Measurements from ENCODE around the gene IKZF2. TPM values are rescaled to one million over a fixed set of nuclear protein-coding genes. Genes with fewer than 3 reads are reported as not detected.

The IKZF2 gene
- total RNA-seq, 1 experiment from 2014 or later, result 3.0 TPM

DNA sequence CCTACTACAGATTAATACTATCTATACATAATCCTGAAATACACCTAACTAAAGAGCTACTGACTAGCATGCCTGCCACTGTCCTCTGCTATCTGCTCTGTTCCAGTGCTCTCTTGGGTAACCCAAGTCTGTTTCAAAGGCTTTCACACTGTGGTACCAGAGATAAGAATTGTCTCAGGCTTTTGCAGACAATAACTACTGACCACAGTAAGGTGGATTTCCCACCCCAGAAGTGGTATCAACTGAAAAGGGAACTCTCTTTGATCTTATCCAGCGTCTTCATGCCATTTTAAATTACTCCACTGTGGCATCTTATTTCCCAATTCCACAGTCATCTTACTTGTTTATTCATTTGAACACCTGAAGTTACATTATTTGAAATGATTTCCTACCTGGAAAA, 190.2 kb downstream of the IKZF2 start:
- Mint-ChIP-seq H3K4me1 (peaks cover 0 to 7% of the 10 kb centered on the region in 2 experiments; a peak in 2 of 4 replicates), H3K4me3 (no peak overlapping the region), H3K27ac (no peak overlapping the region), H3K36me3 (ENCODE audit: insufficient read depth in 1 of 3, low read depth in 3 of 3) (no peaks in the 10 kb centered on the region), H3K27me3 (ENCODE audit: low read depth) (no peaks in the 10 kb centered on the region), H3K9me3 (no peaks in the 10 kb centered on the region)
- Histone ChIP-seq H3K79me1 (ENCODE audit: insufficient read depth, low read depth, low read length, poor library complexity, severe bottlenecking) (no peaks in the 10 kb centered on the region), H3K4ac (ENCODE audit: low read depth, low read length) (no peak overlapping the region), H2BK12ac (ENCODE audit: insufficient read length, low read depth, low read length) (no peak overlapping the region), H3K27ac (ENCODE audit: insufficient read length, low read depth, low read length) (no peak overlapping the region), H3K79me2 (ENCODE audit: insufficient read depth, low read length) (no peaks in the 10 kb centered on the region), H3K27me3 (ENCODE audit: insufficient read depth, low read length) (0 out of 2 replicates have a peak, but pooled peaks cover 2% of the 10 kb centered on the region), H3K9ac (ENCODE audit: extremely low read depth, insufficient read length, low read length) (no peak overlapping the region), H3K4me2 (ENCODE audit: insufficient read depth, insufficient read length, low read length) (no peak overlapping the region), H3T11ph (ENCODE audit: low read length) (no peak overlapping the region), H2BK5ac (ENCODE audit: insufficient read length, low read length) (no peak overlapping the region), H4K5ac (ENCODE audit: insufficient read length, low read depth, low read length) (no peak overlapping the region), H3K9me3 (ENCODE audit: control insufficient read depth, low read depth, low read length) (no peaks in the 10 kb centered on the region), H2AK5ac (ENCODE audit: insufficient read length, low read length) (no peak overlapping the region), H2BK120ac (ENCODE audit: low read depth, low read length, poor library complexity, severe bottlenecking) (no peak overlapping the region), H3K18ac (ENCODE audit: insufficient read length, low read depth, low read length) (no peak overlapping the region), H4K20me1 (ENCODE audit: control insufficient read depth, insufficient read depth, insufficient read length) (no peaks in the 10 kb centered on the region), H4K8ac (replicated peaks; ENCODE audit: insufficient read length, low read depth, low read length) (no peak overlapping the region), H2BK20ac (ENCODE audit: low read depth, low read length, poor library complexity, severe bottlenecking) (no peak overlapping the region), H2AFZ (ENCODE audit: low read length) (no peak overlapping the region), H3K23me2 (ENCODE audit: insufficient read length, low read depth, low read length, poor library complexity, severe bottlenecking) (no peaks in the 10 kb centered on the region), H3K23ac (ENCODE audit: insufficient read length, low read depth, low read length) (no peak overlapping the region), H3K56ac (ENCODE audit: insufficient read length, low read depth, low read length) (no peak overlapping the region), H2BK15ac (ENCODE audit: low read depth, low read length) (no peak overlapping the region), H3K4me1 (ENCODE audit: insufficient read depth, low read length) (peaks cover 8% of the 10 kb centered on the region; the same call in 1 of the 2 replicates), H3K14ac (ENCODE audit: insufficient read depth, low read length) (no peak overlapping the region), H4K91ac (ENCODE audit: insufficient read length, low read depth, low read length) (no peak overlapping the region)
- DNase-seq, result no peak
- WGBS (ENCODE audit: extremely low coverage, insufficient read length, low lambda C conversion rate), result no CpG with 5 or more reads among the region's 1 CpG
- TF ChIP-seq, protein P1, sequence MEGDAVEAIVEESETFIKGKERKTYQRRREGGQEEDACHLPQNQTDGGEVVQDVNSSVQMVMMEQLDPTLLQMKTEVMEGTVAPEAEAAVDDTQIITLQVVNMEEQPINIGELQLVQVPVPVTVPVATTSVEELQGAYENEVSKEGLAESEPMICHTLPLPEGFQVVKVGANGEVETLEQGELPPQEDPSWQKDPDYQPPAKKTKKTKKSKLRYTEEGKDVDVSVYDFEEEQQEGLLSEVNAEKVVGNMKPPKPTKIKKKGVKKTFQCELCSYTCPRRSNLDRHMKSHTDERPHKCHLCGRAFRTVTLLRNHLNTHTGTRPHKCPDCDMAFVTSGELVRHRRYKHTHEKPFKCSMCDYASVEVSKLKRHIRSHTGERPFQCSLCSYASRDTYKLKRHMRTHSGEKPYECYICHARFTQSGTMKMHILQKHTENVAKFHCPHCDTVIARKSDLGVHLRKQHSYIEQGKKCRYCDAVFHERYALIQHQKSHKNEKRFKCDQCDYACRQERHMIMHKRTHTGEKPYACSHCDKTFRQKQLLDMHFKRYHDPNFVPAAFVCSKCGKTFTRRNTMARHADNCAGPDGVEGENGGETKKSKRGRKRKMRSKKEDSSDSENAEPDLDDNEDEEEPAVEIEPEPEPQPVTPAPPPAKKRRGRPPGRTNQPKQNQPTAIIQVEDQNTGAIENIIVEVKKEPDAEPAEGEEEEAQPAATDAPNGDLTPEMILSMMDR (conservative IDR thresholded peaks at IDR 0.05), result no peak
